Suppressor macrophage treated with lipopolysaccharide for 4 hours (primary cell): ENCODE measurements around the gene OR2H1.
"Not testable (repeated sequence)": the region's sequence is repeated elsewhere in the genome, so short reads cannot be mapped to it uniquely, and the experiment has no call there.

ENCODE experiments used
- DNase-seq: peaks from one replicate; pipeline ENCODE4 v3.0.0-alpha.2; 2020

The OR2H1 gene

GRCh38 chr6:29456971-29457370 is at the start of gene OR2H1, which contains the start of gene OR11A1:
Gene OR2H1 (plus strand): TSS chr6:29457155. CDS start chr6:29461770, 4,615 bp downstream.
Gene OR11A1 (minus strand): TSS chr6:29457071. CDS start chr6:29427641, 29,430 bp downstream.
- no peak for DNase-seq

- DNase-seq = no peak
Observed at GRCh38 chr6:29414588-29414987, 42.4 kb upstream of the OR2H1 start, which contains the start of gene OR12D1. Gene OR12D1 (plus strand): TSS chr6:29414928.

GRCh38 chr6:29419516-29419915 is 37.4 kb upstream of the OR2H1 start:
- no peak for DNase-seq

- no peak for DNase-seq
Observed at GRCh38 chr6:29424168-29424567, 32.8 kb upstream of the OR2H1 start.

DNA sequence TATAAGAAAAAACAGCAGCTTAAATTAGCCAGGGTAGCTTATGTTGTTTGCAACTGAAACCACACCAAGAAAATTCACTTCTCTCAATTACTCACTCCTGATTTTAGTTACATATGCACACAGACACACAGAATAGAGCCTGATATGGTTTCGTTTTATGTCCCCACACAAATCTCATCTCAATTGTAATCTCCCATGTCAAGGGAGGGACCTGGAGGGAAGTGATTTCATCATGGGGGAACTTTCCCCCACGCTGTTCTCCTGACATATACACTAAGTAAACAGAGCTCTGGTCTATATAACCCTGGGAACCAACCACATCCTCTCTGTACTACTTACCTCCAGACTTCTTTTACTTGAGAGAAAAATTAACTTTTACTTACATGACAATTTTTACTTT is 32.4 kb upstream of the OR2H1 start:
- DNase-seq = no peak

DNA sequence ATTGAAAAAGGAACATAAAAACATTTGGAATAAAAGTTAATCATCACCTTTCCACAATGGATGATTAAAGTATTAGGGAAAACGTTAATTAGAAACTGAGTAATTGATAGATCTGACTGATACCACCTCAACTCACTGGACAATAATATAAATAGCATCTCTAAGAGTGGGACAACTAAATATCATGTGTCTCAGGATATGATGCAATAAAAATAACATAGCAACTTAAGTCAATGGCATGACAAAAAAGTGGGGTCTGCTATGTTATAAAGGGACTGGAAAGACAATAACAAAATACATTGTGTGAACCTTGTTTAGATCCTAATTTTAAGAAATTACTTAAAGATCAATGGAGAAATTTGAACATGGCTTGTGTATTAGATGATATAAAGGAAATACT is 31.9 kb upstream of the OR2H1 start:
- DNase-seq = no peak

DNA sequence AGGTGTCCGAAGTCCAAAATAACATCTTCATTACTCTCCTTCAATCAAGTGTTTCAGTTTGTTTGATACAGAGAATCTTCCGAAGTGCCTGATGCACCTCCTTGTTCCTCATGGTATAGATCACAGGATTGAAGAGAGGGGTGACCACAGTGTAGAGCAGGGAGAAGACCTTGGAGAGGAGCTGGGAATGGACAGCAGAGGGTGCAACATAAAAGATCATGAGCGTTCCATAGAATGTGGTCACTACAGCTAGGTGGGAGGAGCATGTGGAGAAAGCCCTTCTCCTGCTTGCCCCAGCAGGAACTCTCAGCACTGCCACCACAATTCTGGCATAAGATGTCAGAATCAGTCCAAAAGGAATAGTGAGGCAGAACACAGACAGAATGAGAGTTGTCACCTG is 30.3 kb upstream of the OR2H1 start:
- no peak for DNase-seq

GRCh38 chr6:29436730-29437129 is 20.2 kb upstream of the OR2H1 start:
- DNase-seq = not testable (repeated sequence)

- no peak for DNase-seq
Observed at GRCh38 chr6:29439006-29439405, 17.9 kb upstream of the OR2H1 start, which contains the start of gene OR10C1. Gene OR10C1 (plus strand): TSS chr6:29439306. CDS start chr6:29440016, 710 bp downstream.

GRCh38 chr6:29442719-29443118 is 14.2 kb upstream of the OR2H1 start:
- no peak for DNase-seq

DNA sequence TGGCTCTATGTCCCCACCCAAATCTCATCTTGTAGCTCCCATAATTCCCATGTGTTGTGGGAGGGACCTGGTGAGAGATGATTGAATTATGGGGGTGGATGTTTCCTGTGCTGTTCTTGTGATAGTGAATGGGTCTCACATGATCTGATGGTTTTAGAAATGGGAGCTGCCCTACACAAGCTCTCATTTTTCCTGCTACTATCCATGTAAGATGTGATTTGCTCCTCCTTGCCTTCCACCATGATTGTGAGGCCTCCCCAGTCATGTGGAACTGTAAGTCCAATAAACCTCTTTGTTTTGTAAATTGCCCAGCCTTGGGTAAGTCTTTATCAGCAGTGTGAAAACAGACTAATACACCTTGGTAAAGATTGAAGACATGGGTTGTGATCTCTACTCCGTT is 12.9 kb upstream of the OR2H1 start:
- DNase-seq = not testable (repeated sequence)

- DNase-seq = no peak
Observed at GRCh38 chr6:29447670-29448069, 9.3 kb upstream of the OR2H1 start.

DNA sequence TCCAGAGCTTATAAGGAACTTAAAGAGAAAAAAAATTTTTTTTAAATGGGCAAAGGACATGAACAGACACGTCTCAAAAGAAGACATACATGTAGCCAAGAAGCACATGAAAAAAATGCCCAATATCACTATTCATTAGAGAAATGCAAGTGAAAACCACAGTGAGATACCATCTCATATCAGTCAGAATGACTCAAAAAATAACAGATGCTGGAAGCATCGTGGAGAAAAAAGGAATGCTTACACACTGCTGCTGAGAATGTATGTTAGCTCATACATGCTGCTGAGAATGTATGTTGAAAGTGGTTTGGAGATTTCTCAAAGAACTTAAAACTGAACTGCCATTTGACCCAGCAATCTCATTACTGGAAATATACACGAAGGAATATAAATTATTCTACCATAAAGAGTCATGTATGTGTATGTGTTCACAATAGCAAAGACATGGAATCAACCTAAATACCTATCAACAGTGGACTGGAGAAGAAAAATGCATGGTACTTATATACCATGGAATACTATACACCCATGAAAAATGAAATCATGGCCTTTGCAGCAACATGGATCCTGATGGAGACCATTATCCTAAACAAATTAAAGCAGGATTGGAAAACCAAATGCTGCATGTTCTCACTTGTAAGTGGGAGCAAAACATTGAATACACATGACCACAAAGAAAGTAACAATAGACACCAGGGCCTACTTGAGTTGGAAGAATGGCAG is 5.3 kb upstream of the OR2H1 start:
- DNase-seq = no peak

DNA sequence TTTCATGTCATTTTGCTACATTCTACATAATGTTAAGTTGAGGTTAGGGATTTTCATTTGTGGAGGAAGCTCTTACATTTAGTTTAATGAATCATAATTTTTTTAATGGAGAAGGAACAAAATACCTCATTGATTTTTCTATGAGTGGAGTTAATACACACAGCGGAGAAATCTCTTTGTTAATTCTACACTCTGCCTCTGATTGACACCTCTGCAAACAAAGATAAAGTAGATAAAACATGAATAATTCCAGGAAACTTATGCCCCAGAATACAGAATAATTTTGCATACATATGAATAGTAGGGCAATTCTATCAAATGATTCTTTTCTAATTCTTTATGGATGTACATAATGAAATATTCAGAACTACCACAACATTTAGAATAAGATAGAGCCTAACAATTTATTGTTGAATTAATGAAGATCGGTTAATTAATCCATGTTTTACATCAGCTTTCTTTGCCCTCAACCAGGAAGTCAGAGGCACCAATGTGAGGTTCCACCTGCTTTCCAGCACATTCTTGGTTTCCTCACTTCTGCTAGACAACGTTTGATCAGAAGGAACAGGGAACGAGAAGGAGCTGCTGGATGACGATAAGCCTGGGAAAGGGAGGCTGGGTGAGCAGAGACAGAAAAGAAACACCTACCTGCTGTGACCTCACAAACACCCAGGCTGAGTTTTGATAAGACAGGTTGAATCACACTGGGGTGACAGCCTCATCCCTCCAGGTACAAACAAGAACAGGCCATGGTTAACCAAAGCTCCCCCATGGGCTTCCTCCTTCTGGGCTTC is 4.3 kb downstream of the OR2H1 start:
- no peak for DNase-seq

- no peak for DNase-seq
Observed at GRCh38 chr6:29462022-29462421, 5.1 kb downstream of the OR2H1 start.

GRCh38 chr6:29465279-29465678 is 8.3 kb downstream of the OR2H1 start:
- no peak for DNase-seq

DNA sequence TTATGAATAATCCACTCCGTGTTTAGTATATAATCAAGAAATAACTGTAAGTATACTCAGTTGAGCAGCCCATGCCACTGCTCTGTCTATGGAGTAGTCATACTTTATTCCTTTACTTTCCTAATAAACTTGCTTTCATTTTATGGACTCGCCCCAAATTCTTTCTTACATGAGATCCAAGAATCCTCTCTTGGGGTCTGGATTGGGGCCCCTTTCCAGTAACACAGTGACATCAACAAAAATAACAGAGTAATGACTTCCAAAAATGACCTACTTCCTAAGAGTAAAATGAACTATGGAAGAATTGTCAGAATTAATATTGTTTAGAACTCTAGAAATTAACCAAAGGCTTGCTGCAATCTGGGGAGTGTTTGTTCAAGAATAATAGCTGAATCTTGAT is 8.8 kb downstream of the OR2H1 start:
- no peak for DNase-seq

- no peak for DNase-seq
Observed at GRCh38 chr6:29466241-29466640, 9.3 kb downstream of the OR2H1 start.

GRCh38 chr6:29474996-29475395 is 18.0 kb downstream of the OR2H1 start:
- DNase-seq = no peak

GRCh38 chr6:29477923-29478450 is 21.0 kb downstream of the OR2H1 start:
- DNase-seq = no peak

- DNase-seq = no peak
Observed at GRCh38 chr6:29478740-29479139, 21.8 kb downstream of the OR2H1 start.

DNA sequence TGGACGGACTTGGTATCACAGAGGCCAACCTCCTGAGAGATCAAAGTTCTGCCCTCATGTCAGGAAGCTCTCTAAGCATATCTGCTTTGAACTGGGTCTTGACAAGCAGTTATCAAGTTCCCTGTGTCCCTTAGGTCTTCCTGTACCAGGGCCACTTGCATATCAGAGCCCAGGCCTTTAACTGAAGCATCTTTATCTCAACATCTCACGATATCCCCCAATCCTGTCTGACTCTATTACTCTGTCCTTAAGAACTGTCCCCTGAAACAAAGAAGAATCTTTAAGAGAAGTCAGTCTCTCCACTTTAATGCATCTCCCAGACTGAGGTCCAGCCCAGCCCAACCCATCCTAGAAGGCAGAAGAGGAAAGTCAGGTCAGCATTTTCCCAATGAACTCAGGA is 22.6 kb downstream of the OR2H1 start:
- no peak for DNase-seq

DNA sequence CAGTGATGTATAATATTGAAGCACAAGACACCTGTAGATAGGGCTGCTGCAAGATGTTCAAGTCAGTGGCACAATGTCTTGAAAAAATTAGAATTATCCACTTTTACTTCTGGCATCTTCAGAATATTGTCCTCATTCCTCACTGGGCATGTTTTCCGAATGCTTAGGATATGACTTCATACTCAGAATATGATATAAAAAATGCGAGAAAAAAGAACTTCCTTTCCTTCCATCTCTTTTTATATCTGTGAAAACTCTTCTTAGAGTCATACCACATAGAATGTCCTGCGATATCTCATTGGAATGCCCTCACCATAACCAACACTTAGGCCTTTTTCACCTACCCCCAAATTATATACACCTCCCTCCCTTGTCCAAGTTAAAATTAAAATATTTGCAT is 26.2 kb downstream of the OR2H1 start:
- DNase-seq = no peak

DNA sequence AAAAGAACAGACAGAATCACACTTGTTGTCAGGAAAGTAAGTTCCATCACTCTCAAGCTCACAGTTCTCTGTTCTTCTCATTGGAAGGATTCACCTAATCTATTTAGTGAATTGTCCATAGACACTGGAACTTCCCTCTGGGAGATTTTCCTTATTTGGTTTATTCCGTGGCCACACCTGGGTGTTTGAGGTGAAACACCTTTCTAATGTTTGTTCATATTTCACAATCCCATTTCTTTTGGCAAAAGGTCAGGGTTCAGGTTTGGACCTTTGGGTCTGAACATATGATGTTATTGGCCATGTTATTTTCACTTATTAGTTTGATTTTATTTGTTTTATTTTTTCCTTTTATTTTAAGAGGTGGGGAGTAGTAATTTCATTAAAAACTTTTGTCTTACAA is 26.8 kb downstream of the OR2H1 start:
- no peak for DNase-seq
